ENCODE results near the gene KLF2. TPM values are rescaled to one million over a fixed set of nuclear protein-coding genes. Genes with fewer than 3 reads are reported as not detected.
A peak's percentile ranks its signal among the peaks of the same experiment; 100 is the strongest.
"Not testable (repeated sequence)": the region's sequence is repeated elsewhere in the genome, so short reads cannot be mapped to it uniquely, and the experiment has no call there.

KLF2 gene
- total and polyA plus RNA-seq, 2 of the 13 experiments (the other 11 are each of a cell fraction or from before 2014, with no cell fraction given) = not detected

- H3K36me3 ChIP-seq (replicated peaks in 1 of 2; ENCODE audit: control insufficient read depth in 1 of 2, insufficient read depth in 2 of 2, low read length in 2 of 2); CTCF ChIA-PET (ENCODE audit: low intra/inter-chr PET ratio, low total read pairs); H3K4me3 ChIP-seq (replicated peaks in 1 of 3; ENCODE audit: insufficient read depth in 1 of 3, low read depth in 2 of 3, low read length in 3 of 3); in situ Hi-C loops (cut with HindIII; ENCODE audit: extremely low pct_ligation_motif_present, low pct_unique_long_range_greater_than_20kb); ATAC-seq; FAIRE-seq; BruUV-seq (replicated peaks); H3K4me2 ChIP-seq (ENCODE audit: low read depth, low read length); H4K20me1 ChIP-seq (ENCODE audit: insufficient read depth, low read length); H3K9ac ChIP-seq (ENCODE audit: insufficient read depth, low read depth, low read length); H3K27ac ChIP-seq (ENCODE audit: extremely low read length, insufficient read depth, low read length); H3K4me1 ChIP-seq (ENCODE audit: insufficient read depth, low read length); H3K27me3 ChIP-seq (ENCODE audit: control insufficient read depth in 1 of 2, insufficient read depth in 2 of 2, low read length in 2 of 2); POLR2A ChIA-PET; H3K9me3 ChIP-seq (ENCODE audit: low read length); intact Hi-C loops (cut with micrococcal nuclease; ENCODE audit: unreplicated experiment); H2AFZ ChIP-seq (ENCODE audit: low read length); DNase-seq (ENCODE audit: low spot score); H3K79me2 ChIP-seq (ENCODE audit: insufficient read depth, low read length): not testable (repeated sequence)
- TF ChIP-seq ZNF121 (CRISPR knock-in tag; IDR thresholded peaks at IDR 0.05) = peak; percentile 25; the same call in 1 of the 2 replicates
- 47% methylated on average over 2 of the region's 2 CpGs for WGBS (ENCODE audit: low lambda C conversion rate)
Observed at GRCh38 chr19:16304511-16304910, 20.1 kb upstream of the KLF2 start.

DNA sequence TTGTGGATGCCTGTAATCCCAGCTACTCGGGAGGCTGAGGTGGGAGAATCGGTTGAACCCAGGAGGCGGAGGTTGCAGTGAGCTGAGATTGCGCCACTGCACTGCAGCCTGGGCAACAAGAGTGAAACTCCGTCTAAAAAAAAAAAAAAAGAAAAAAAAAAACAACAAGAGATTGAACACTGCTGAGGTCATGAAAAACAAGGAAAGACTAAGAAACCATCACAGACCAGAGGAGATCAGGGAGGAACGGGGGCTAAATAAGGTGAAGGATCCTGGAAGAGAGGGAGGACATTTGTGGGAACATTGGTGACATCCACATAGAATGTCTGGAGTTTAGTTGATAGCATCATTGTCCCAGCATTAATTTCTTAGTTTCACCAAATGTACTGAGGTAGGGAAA is 19.6 kb upstream of the KLF2 start:
- H3K4me1 ChIP-seq (ENCODE audit: insufficient read depth, low read length); H4K20me1 ChIP-seq (ENCODE audit: insufficient read depth, low read length); H3K27me3 ChIP-seq (ENCODE audit: control insufficient read depth in 1 of 2, insufficient read depth in 2 of 2, low read length in 2 of 2); H2AFZ ChIP-seq (ENCODE audit: low read length); DNase-seq (ENCODE audit: low spot score); H3K9ac ChIP-seq (ENCODE audit: insufficient read depth, low read depth, low read length); H3K4me3 ChIP-seq (replicated peaks in 1 of 3; ENCODE audit: insufficient read depth in 1 of 3, low read depth in 2 of 3, low read length in 3 of 3); H3K27ac ChIP-seq (ENCODE audit: extremely low read length, insufficient read depth, low read length); BruUV-seq (replicated peaks); POLR2A ChIA-PET; H3K79me2 ChIP-seq (ENCODE audit: insufficient read depth, low read length); in situ Hi-C loops (cut with HindIII; ENCODE audit: extremely low pct_ligation_motif_present, low pct_unique_long_range_greater_than_20kb); H3K36me3 ChIP-seq (replicated peaks in 1 of 2; ENCODE audit: control insufficient read depth in 1 of 2, insufficient read depth in 2 of 2, low read length in 2 of 2); intact Hi-C loops (cut with micrococcal nuclease; ENCODE audit: unreplicated experiment); CTCF ChIA-PET (ENCODE audit: low intra/inter-chr PET ratio, low total read pairs); H3K9me3 ChIP-seq (ENCODE audit: low read length); FAIRE-seq; H3K4me2 ChIP-seq (ENCODE audit: low read depth, low read length); ATAC-seq: not testable (repeated sequence)
- TF ChIP-seq, protein P1, sequence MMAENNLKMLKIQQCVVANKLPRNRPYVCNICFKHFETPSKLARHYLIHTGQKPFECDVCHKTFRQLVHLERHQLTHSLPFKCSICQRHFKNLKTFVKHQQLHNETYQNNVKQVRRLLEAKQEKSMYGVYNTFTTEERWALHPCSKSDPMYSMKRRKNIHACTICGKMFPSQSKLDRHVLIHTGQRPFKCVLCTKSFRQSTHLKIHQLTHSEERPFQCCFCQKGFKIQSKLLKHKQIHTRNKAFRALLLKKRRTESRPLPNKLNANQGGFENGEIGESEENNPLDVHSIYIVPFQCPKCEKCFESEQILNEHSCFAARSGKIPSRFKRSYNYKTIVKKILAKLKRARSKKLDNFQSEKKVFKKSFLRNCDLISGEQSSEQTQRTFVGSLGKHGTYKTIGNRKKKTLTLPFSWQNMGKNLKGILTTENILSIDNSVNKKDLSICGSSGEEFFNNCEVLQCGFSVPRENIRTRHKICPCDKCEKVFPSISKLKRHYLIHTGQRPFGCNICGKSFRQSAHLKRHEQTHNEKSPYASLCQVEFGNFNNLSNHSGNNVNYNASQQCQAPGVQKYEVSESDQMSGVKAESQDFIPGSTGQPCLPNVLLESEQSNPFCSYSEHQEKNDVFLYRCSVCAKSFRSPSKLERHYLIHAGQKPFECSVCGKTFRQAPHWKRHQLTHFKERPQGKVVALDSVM (CRISPR knock-in tag; IDR thresholded peaks at IDR 0.05) = peak; percentile 61; the same call in 1 of the 2 replicates
- WGBS (ENCODE audit: low lambda C conversion rate) = 3% methylated on average over 6 of the region's 6 CpGs

Measured in HepG2 (cell line).